Measurements from ENCODE around the gene TRIM56. TPM values are rescaled to one million over a fixed set of nuclear protein-coding genes. Genes with fewer than 3 reads are reported as not detected.
"Not testable (repeated sequence)": the region's sequence is repeated elsewhere in the genome, so short reads cannot be mapped to it uniquely, and the experiment has no call there.

Gene TRIM56
- total RNA-seq, 1 donor, result 10.4 TPM

GRCh38 chr7:101128040-101128834, 43.0 kb downstream of the TRIM56 start:
- Histone ChIP-seq H3K9me3 (ENCODE audit: low read depth, low read length) (no peaks in the 10 kb centered on the region), H3K4me1 (ENCODE audit: insufficient read depth, low read length) (peaks cover 37% of the 10 kb centered on the region), H3K27me3 (ENCODE audit: insufficient read depth, low read length) (peaks cover 6% of the 10 kb centered on the region), H3K4me3 (ENCODE audit: low read length) (no peak overlapping the region)

- peaks cover 6% of the 10 kb centered on the region for H3K27me3 ChIP-seq (ENCODE audit: insufficient read depth, low read length)
- peaks cover 39% of the 10 kb centered on the region for H3K4me1 ChIP-seq (ENCODE audit: insufficient read depth, low read length)
- no peaks in the 10 kb centered on the region for H3K9me3 ChIP-seq (ENCODE audit: low read depth, low read length)
- H3K4me3 ChIP-seq (ENCODE audit: low read length), result no peak overlapping the region
These were observed 44.4 kb downstream of the TRIM56 start for GRCh38 chr7:101129603-101130117.

GRCh38 chr7:101132626-101133600, 47.6 kb downstream of the TRIM56 start:
- peaks cover 15% of the 10 kb centered on the region for H3K4me1 ChIP-seq (ENCODE audit: insufficient read depth, low read length)
- not testable (repeated sequence) for H3K9me3 ChIP-seq (ENCODE audit: low read depth, low read length); H3K4me3 ChIP-seq (ENCODE audit: low read length); H3K27me3 ChIP-seq (ENCODE audit: insufficient read depth, low read length)

DNA sequence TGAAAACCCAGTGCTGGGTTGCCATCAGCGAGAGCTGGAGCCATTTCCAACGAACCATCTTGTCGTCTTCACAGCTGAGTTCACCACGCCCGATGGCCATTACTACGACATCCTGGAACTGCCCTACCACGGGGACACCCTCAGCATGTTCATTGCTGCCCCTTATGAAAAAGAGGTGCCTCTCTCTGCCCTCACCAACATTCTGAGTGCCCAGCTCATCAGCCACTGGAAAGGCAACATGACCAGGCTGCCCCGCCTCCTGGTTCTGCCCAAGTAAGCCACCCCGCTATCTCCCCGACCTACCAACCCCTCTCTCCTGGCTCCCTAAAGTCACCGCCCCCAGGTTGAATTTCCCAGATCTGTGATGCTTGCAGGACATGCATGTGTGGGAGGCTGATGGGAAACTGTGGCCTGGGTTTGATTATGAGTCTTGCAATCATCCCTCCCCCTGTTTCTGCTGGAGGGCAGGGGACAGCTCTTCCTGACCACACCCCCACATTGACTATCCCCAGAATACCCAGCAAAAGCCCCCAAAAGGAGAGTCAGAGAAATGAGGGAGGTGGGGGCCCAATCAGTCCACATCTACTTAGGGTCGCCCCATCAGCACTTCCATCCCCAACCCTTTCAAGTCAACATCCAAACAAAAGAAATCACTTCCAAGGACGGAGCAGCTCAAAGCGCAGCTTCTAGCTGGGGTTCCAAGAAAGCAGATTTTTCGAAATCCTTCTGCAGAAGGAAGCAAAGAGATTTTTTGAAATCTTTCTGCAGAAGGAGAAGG, 48.5 kb downstream of the TRIM56 start:
- H3K9me3 ChIP-seq (ENCODE audit: low read depth, low read length), result no peaks in the 10 kb centered on the region
- H3K4me3 ChIP-seq (ENCODE audit: low read length), result no peak overlapping the region
- H3K4me1 ChIP-seq (ENCODE audit: insufficient read depth, low read length), result peaks cover 24% of the 10 kb centered on the region
- H3K27me3 ChIP-seq (ENCODE audit: insufficient read depth, low read length), result no peaks in the 10 kb centered on the region

- no peaks in the 10 kb centered on the region for H3K27me3 ChIP-seq (ENCODE audit: insufficient read depth, low read length)
- no peaks in the 10 kb centered on the region for H3K9me3 ChIP-seq (ENCODE audit: low read depth, low read length)
- peaks cover 27% of the 10 kb centered on the region for H3K4me1 ChIP-seq (ENCODE audit: insufficient read depth, low read length)
- H3K4me3 ChIP-seq (ENCODE audit: low read length), result no peak overlapping the region
These were observed 49.2 kb downstream of the TRIM56 start for GRCh38 chr7:101134399-101134980.

- no peaks in the 10 kb centered on the region for H3K27me3 ChIP-seq (ENCODE audit: insufficient read depth, low read length)
- H3K9me3 ChIP-seq (ENCODE audit: low read depth, low read length), result no peaks in the 10 kb centered on the region
- H3K4me1 ChIP-seq (ENCODE audit: insufficient read depth, low read length), result peaks cover 27% of the 10 kb centered on the region
- no peak overlapping the region for H3K4me3 ChIP-seq (ENCODE audit: low read length)
These were observed 52.5 kb downstream of the TRIM56 start for GRCh38 chr7:101137651-101138212.

GRCh38 chr7:101138213-101138870, 53.1 kb downstream of the TRIM56 start:
- Histone ChIP-seq H3K27me3 (ENCODE audit: insufficient read depth, low read length) (no peaks in the 10 kb centered on the region), H3K4me1 (ENCODE audit: insufficient read depth, low read length) (peaks cover 27% of the 10 kb centered on the region), H3K4me3 (ENCODE audit: low read length) (no peak overlapping the region), H3K9me3 (ENCODE audit: low read depth, low read length) (no peaks in the 10 kb centered on the region)

- no peaks in the 10 kb centered on the region for H3K27me3 ChIP-seq (ENCODE audit: insufficient read depth, low read length)
- peaks cover 23% of the 10 kb centered on the region for H3K4me1 ChIP-seq (ENCODE audit: insufficient read depth, low read length)
- H3K4me3 ChIP-seq (ENCODE audit: low read length), result no peak overlapping the region
- H3K9me3 ChIP-seq (ENCODE audit: low read depth, low read length), result no peaks in the 10 kb centered on the region
These were observed 55.0 kb downstream of the TRIM56 start for GRCh38 chr7:101140339-101140699.

GRCh38 chr7:101140746-101141382, 55.6 kb downstream of the TRIM56 start:
- H3K9me3 ChIP-seq (ENCODE audit: low read depth, low read length), result no peaks in the 10 kb centered on the region
- peaks cover 23% of the 10 kb centered on the region for H3K4me1 ChIP-seq (ENCODE audit: insufficient read depth, low read length)
- H3K27me3 ChIP-seq (ENCODE audit: insufficient read depth, low read length), result peaks cover under 1% of the 10 kb centered on the region

More at GRCh38 chr7:101140746-101141382, 55.6 kb downstream of the TRIM56 start:
- H3K4me3 ChIP-seq (ENCODE audit: low read length), result no peak overlapping the region

Other genes starting within 250 kb of the TRIM56 start
- gene SLC12A9, start 232.8 kb upstream of the TRIM56 start, total RNA-seq, result 22.6 TPM
- 2.2 TPM for gene TRIP6, start 218.1 kb upstream of the TRIM56 start, total RNA-seq
- 51.4 TPM for gene SRRT, start 210.4 kb upstream of the TRIM56 start, total RNA-seq
- 1.5 TPM for gene UFSP1, start 195.8 kb upstream of the TRIM56 start, total RNA-seq
- 0.21 TPM for gene ACHE, start 189.6 kb upstream of the TRIM56 start, total RNA-seq
- gene MUC3A, start 135.9 kb upstream of the TRIM56 start, total RNA-seq, result not detected
- 0.10 TPM for gene MUC12, start 115.9 kb upstream of the TRIM56 start, total RNA-seq
- under 0.01 TPM for gene MUC17, start 65.4 kb upstream of the TRIM56 start, total RNA-seq
- 2.3 TPM for gene SERPINE1, start 41.6 kb downstream of the TRIM56 start, total RNA-seq
- gene AP1S1, start 69.0 kb downstream of the TRIM56 start, total RNA-seq, result 5.0 TPM
- gene VGF, start 80.1 kb downstream of the TRIM56 start, total RNA-seq, result not detected
- gene NAT16, start 94.8 kb downstream of the TRIM56 start, total RNA-seq, result not detected
- gene MOGAT3, start 115.6 kb downstream of the TRIM56 start, total RNA-seq, result not detected
- gene PLOD3, start 132.1 kb downstream of the TRIM56 start, total RNA-seq, result 8.7 TPM
- gene ZNHIT1, start 132.7 kb downstream of the TRIM56 start, total RNA-seq, result 28.1 TPM
- 4.5 TPM for gene CLDN15, start 152.3 kb downstream of the TRIM56 start, total RNA-seq
- 83.9 TPM for gene FIS1, start 159.6 kb downstream of the TRIM56 start, total RNA-seq
- gene IFT22, start 236.3 kb downstream of the TRIM56 start, total RNA-seq, result 1.5 TPM

Data from mononuclear cell (primary cell).